OCI-LY3 (cell line): ENCODE measurements around the gene DOK5.

Experiments
- H2AFZ ChIP-seq: fragments of 200-600, 300-600 bp; shearing (Covaris generic); 2 replicates; pipeline ENCODE4 v1.6.0; 2014; ENCODE audit warnings: antibody characterized with exemption, low read depth, low read length
- H3K27ac ChIP-seq: fragments of 200-600, 300-600 bp; sonication (generic); 2 replicates; pipeline ENCODE4 v1.5.1; 2014; ENCODE audit warnings: mild to moderate bottlenecking, low read length, moderate library complexity, mixed read lengths
- H3K27me3 ChIP-seq: fragments of 200-600, 300-600 bp; sonication (generic); 2 replicates; pipeline ENCODE4 v1.6.1; 2014; ENCODE audit warnings: low read depth, low read length, mixed read lengths
- H3K36me3 ChIP-seq: fragments of 200-600, 300-600 bp; sonication (generic); replicated peaks from 2 replicates; pipeline ENCODE3; 2014; ENCODE audit warnings: low read depth, low read length, mixed read lengths
- H3K4me1 ChIP-seq: fragments of 300-600, 200-600 bp; sonication (generic); 2 replicates; pipeline ENCODE4 v1.6.1; 2014; ENCODE audit warnings: low read length, mixed read lengths
- H3K4me2 ChIP-seq: fragments of 200-600, 300-600 bp; sonication (generic); 2 replicates; pipeline ENCODE4 v1.6.1; 2014; ENCODE audit warnings: low read length, mixed read lengths
- H3K4me3 ChIP-seq: fragments of 300-600, 200-600 bp; sonication (generic); 2 replicates; pipeline ENCODE4 v1.5.1; 2014; ENCODE audit warnings: antibody characterized with exemption, mild to moderate bottlenecking, low read length, moderate library complexity
- H3K79me2 ChIP-seq: fragments of 300-600, 200-600 bp; shearing (Covaris generic); 2 replicates; pipeline ENCODE4 v1.6.1; 2014; ENCODE audit warnings: mild to moderate bottlenecking, low read length, mixed read lengths
- H3K9ac ChIP-seq: fragments of 300-600, 200-600 bp; shearing (Covaris generic); 2 replicates; pipeline ENCODE4 v1.6.0; 2014; ENCODE audit warnings: mild to moderate bottlenecking, low read length, moderate library complexity
- H3K9me3 ChIP-seq: fragments of 200-600, 300-600 bp; shearing (Covaris generic); 2 replicates; pipeline ENCODE4 v1.6.1; 2014; ENCODE audit warnings: low read length, mixed read lengths; ENCODE audit not compliant: insufficient read depth
- H4K20me1 ChIP-seq: fragments of 200-600, 300-600 bp; sonication (generic); 2 replicates; pipeline ENCODE4 v1.6.1; 2016; ENCODE audit warnings: low read length, mixed read lengths; ENCODE audit not compliant: insufficient read depth
- CTCF ChIP-seq: fragments of 200-600, 300-600 bp; sonication (generic); IDR thresholded peaks from 2 replicates; pipeline ENCODE4 v1.5.1; 2014; ENCODE audit warnings: antibody characterized with exemption, low read length, low read depth
- EZH2phosphoT487 ChIP-seq: fragments of 200-600 bp; shearing (Covaris generic); IDR thresholded peaks from 2 replicates; pipeline ENCODE4 v1.6.1; 2018; ENCODE audit warnings: antibody characterized with exemption, mixed run types, low read depth

DOK5 gene

GRCh38 chr20:54577637-54578036, 102.2 kb downstream of the DOK5 start:
- H3K4me1 ChIP-seq, result peaks cover 9% of the 10 kb centered on the region
- no peak overlapping the region for H3K27ac ChIP-seq
- no peaks in the 10 kb centered on the region for H3K9me3 ChIP-seq
- no peak overlapping the region for H3K4me2 ChIP-seq
- H3K79me2 ChIP-seq, result no peaks in the 10 kb centered on the region
- H3K36me3 ChIP-seq, result no peaks in the 10 kb centered on the region
- TF ChIP-seq EZH2phosphoT487 (no peak), CTCF (no peak)
- H3K9ac ChIP-seq, result no peak overlapping the region
- H3K27me3 ChIP-seq, result no peaks in the 10 kb centered on the region
- no peak overlapping the region for H3K4me3 ChIP-seq
- H2AFZ ChIP-seq, result no peak overlapping the region
- no peaks in the 10 kb centered on the region for H4K20me1 ChIP-seq

- Histone ChIP-seq H3K9ac (peak overlapping the region; percentile 6; the same call in 1 of the 2 replicates), H2AFZ (peak overlapping the region; percentile 78), H3K4me1 (peaks cover 34% of the 10 kb centered on the region), H3K27me3 (no peaks in the 10 kb centered on the region), H4K20me1 (no peaks in the 10 kb centered on the region), H3K36me3 (no peaks in the 10 kb centered on the region), H3K4me2 (peak overlapping the region; percentile 38), H3K9me3 (no peaks in the 10 kb centered on the region), H3K79me2 (no peaks in the 10 kb centered on the region), H3K4me3 (peak overlapping the region; percentile 5; the same call in 1 of the 2 replicates), H3K27ac (peak overlapping the region; percentile 68)
- TF ChIP-seq EZH2phosphoT487 (no peak), CTCF (no peak)
Observed at GRCh38 chr20:54585217-54585616, 109.8 kb downstream of the DOK5 start.

GRCh38 chr20:54587408-54587807, 112.0 kb downstream of the DOK5 start:
- Histone ChIP-seq H3K4me2 (no peak overlapping the region), H3K9me3 (no peaks in the 10 kb centered on the region), H3K79me2 (no peaks in the 10 kb centered on the region), H3K36me3 (no peaks in the 10 kb centered on the region), H3K4me1 (peaks cover 28% of the 10 kb centered on the region), H3K27ac (no peak overlapping the region), H3K27me3 (no peaks in the 10 kb centered on the region), H4K20me1 (no peaks in the 10 kb centered on the region), H3K4me3 (no peak overlapping the region), H3K9ac (no peak overlapping the region), H2AFZ (no peak overlapping the region)
- TF ChIP-seq EZH2phosphoT487 (no peak), CTCF (no peak)

GRCh38 chr20:54589402-54590030, 114.1 kb downstream of the DOK5 start:
- no peak overlapping the region for H3K27ac ChIP-seq
- 0 out of 2 replicates have a peak overlapping the region, but pooled peaks have one; percentile 2 for H2AFZ ChIP-seq
- no peaks in the 10 kb centered on the region for H3K27me3 ChIP-seq
- TF ChIP-seq CTCF (no peak), EZH2phosphoT487 (no peak)
- H3K4me1 ChIP-seq, result peaks cover 28% of the 10 kb centered on the region
- no peaks in the 10 kb centered on the region for H3K36me3 ChIP-seq
- no peak overlapping the region for H3K4me2 ChIP-seq
- H3K9me3 ChIP-seq, result no peaks in the 10 kb centered on the region
- no peak overlapping the region for H3K4me3 ChIP-seq
- no peaks in the 10 kb centered on the region for H4K20me1 ChIP-seq
- H3K9ac ChIP-seq, result no peak overlapping the region
- H3K79me2 ChIP-seq, result no peaks in the 10 kb centered on the region
